ENCODE data around the gene RGP1. TPM values are rescaled to one million over a fixed set of nuclear protein-coding genes. Genes with fewer than 3 reads are reported as not detected.

Gene RGP1
- polyA plus RNA-seq, 1 of the 3 experiments (the other 2 are of a cell fraction), result 16.1 TPM

GRCh38 chr9:35738186-35738585, 10.9 kb upstream of the RGP1 start:
- POLR2A ChIA-PET, result interaction anchor here (0.9 kb wide), 1 partner anchor 11 kb away, joined by 5 read pairs; the partner anchor contains the start of genes GBA2 and RGP1
- TF ChIP-seq MEF2A (IDR thresholded peaks at IDR 0.05; ENCODE audit: borderline replicate concordance, low read depth) (no peak), NRF1 (IDR thresholded peaks at IDR 0.05; ENCODE audit: low read depth, low read length) (no peak), MAX (IDR thresholded peaks at IDR 0.05; ENCODE audit: low read depth) (no peak), JUND (IDR thresholded peaks at IDR 0.05) (no peak), FOSL2 (IDR thresholded peaks at IDR 0.05; ENCODE audit: borderline replicate concordance, low read depth) (no peak), REST (IDR thresholded peaks at IDR 0.05; ENCODE audit: low read depth, low read length) (no peak), MXI1 (IDR thresholded peaks at IDR 0.05; ENCODE audit: low read depth, low read length) (no peak), USF1 (IDR thresholded peaks at IDR 0.05; ENCODE audit: borderline replicate concordance, low read depth) (no peak), ELF1 (IDR thresholded peaks at IDR 0.05) (no peak)
- TF ChIP-seq, protein P1, sequence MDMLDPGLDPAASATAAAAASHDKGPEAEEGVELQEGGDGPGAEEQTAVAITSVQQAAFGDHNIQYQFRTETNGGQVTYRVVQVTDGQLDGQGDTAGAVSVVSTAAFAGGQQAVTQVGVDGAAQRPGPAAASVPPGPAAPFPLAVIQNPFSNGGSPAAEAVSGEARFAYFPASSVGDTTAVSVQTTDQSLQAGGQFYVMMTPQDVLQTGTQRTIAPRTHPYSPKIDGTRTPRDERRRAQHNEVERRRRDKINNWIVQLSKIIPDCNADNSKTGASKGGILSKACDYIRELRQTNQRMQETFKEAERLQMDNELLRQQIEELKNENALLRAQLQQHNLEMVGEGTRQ (IDR thresholded peaks at IDR 0.05; ENCODE audit: borderline replicate concordance, low read depth, low read length), result no peak

DNA sequence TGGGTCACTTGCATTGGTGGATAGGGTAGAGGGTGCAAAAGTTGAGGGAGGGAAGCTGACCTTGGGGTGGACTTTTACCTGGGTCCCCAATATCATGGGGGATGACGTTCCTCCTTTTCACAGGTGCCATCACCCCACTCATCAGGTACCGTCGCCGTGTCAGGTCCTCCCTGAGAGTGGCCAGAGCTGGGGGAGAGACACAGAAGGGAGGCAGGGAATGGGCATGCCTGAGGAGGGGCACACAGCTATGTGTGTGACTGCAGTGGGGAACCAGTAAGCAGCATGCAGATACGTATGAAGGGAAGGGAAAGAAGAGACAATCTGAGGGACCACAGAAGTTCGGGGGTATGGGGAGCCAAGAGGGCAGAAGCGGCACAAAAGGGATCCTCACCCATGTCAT, 10.2 kb upstream of the RGP1 start:
- Histone ChIP-seq H3K36me3 (replicated peaks in 1 of 2; ENCODE audit: control insufficient read depth in 1 of 2, insufficient read depth in 2 of 2, low read length in 1 of 2) (peaks cover 67 to 87% of the 10 kb centered on the region in 2 experiments), H3K27ac (ENCODE audit: low read depth in 2 of 2, low read length in 1 of 2) (no peak overlapping the region), H3K27me3 (ENCODE audit: insufficient read depth) (no peaks in the 10 kb centered on the region), H3K9me3 (no peaks in the 10 kb centered on the region), H3K4me2 (no peak overlapping the region), H3K4me1 (ENCODE audit: control insufficient read depth in 1 of 2, insufficient read depth in 2 of 2, low read depth in 1 of 2, low read length in 1 of 2) (peaks cover 5 to 6% of the 10 kb centered on the region in 2 experiments; a peak in 3 of 4 replicates), H3K79me2 (ENCODE audit: insufficient read depth) (peaks cover 43% of the 10 kb centered on the region), H4K20me1 (ENCODE audit: insufficient read depth) (peaks cover 3% of the 10 kb centered on the region; the same call in 1 of the 2 replicates), H2AFZ (ENCODE audit: low read depth) (no peak overlapping the region), H3K9me2 (no peaks in the 10 kb centered on the region), H3F3A (replicated peaks; ENCODE audit: insufficient read depth) (peaks cover 40% of the 10 kb centered on the region), H3K4me3 (ENCODE audit: low read depth in 2 of 2, low read length in 1 of 2) (no peak overlapping the region), H3K9ac (no peak overlapping the region)
- no peak for DNase-seq
- WGBS (ENCODE audit: low lambda C conversion rate), result 92% methylated on average over 7 of the region's 7 CpGs
- ChIA-PET POLR2A (interaction anchor here (0.8 kb wide), 1 partner anchor 21 kb away, joined by 3 read pairs; no protein-coding TSS in a partner anchor), CTCF (interaction anchor here (0.7 to 6.5 kb wide), 7 partner anchors 8 to 144 kb away, joined by 3 to 88 read pairs (median 8); partner anchors contain the start of genes CCDC107, GBA2, RGP1 and RMRP)
- TF ChIP-seq NRF1 (IDR thresholded peaks at IDR 0.05; ENCODE audit: low read depth, low read length) (no peak), RAD21 (IDR thresholded peaks at IDR 0.05; ENCODE audit: low read length) (no peak), POLR2AphosphoS5 (IDR thresholded peaks at IDR 0.05; ENCODE audit: low read depth, low read length) (no peak), SIN3A (IDR thresholded peaks at IDR 0.05; ENCODE audit: borderline replicate concordance, low read depth, low read length) (no peak), TCF12 (IDR thresholded peaks at IDR 0.05) (no peak), GABPA (IDR thresholded peaks at IDR 0.05; ENCODE audit: low read depth) (no peak), FOSL2 (IDR thresholded peaks at IDR 0.05; ENCODE audit: borderline replicate concordance, low read depth) (no peak), USF1 (IDR thresholded peaks at IDR 0.05; ENCODE audit: borderline replicate concordance, low read depth) (no peak), EZH2phosphoT487 (IDR thresholded peaks at IDR 0.05; ENCODE audit: borderline replicate concordance, low read depth) (no peak), TAF1 (IDR thresholded peaks at IDR 0.05; ENCODE audit: borderline replicate concordance, low read depth, low read length) (no peak)

More at GRCh38 chr9:35738186-35738585, 10.9 kb upstream of the RGP1 start:
- H3K4me2 ChIP-seq, result no peak overlapping the region
- H3F3A ChIP-seq (replicated peaks; ENCODE audit: insufficient read depth), result peaks cover 47% of the 10 kb centered on the region
- CTCF ChIA-PET, result interaction anchor here (0.7 to 6.5 kb wide), 7 partner anchors 9 to 144 kb away, joined by 3 to 88 read pairs (median 8); partner anchors contain the start of genes CCDC107, GBA2, RGP1 and RMRP
- H3K79me2 ChIP-seq (ENCODE audit: insufficient read depth), result peaks cover 43% of the 10 kb centered on the region
- H3K36me3 ChIP-seq (replicated peaks in 1 of 2; ENCODE audit: control insufficient read depth in 1 of 2, insufficient read depth in 2 of 2, low read length in 1 of 2), result peaks cover 65 to 79% of the 10 kb centered on the region in 2 experiments
- no peak overlapping the region for H3K4me3 ChIP-seq (ENCODE audit: low read depth in 2 of 2, low read length in 1 of 2)
- H3K9me3 ChIP-seq, result no peaks in the 10 kb centered on the region
- H3K9ac ChIP-seq, result no peak overlapping the region
- H3K27me3 ChIP-seq (ENCODE audit: insufficient read depth), result no peaks in the 10 kb centered on the region
- H3K9me2 ChIP-seq, result no peaks in the 10 kb centered on the region
- H3K4me1 ChIP-seq (ENCODE audit: control insufficient read depth in 1 of 2, insufficient read depth in 2 of 2, low read depth in 1 of 2, low read length in 1 of 2), result peaks cover 10 to 11% of the 10 kb centered on the region in 2 experiments; a peak in 3 of 4 replicates
- WGBS (ENCODE audit: low lambda C conversion rate), result 82% methylated on average over 4 of the region's 4 CpGs
- no peak for DNase-seq
- H3K27ac ChIP-seq (ENCODE audit: low read depth in 2 of 2, low read length in 1 of 2), result no peak overlapping the region
- no peak overlapping the region for H2AFZ ChIP-seq (ENCODE audit: low read depth)
- peaks cover 3% of the 10 kb centered on the region; the same call in 1 of the 2 replicates for H4K20me1 ChIP-seq (ENCODE audit: insufficient read depth)
